ENCODE results near the gene KLK13.

GRCh38 chr19:51055866-51056265, 9.0 kb downstream of the KLK13 start:
- TF ChIP-seq, protein P1, sequence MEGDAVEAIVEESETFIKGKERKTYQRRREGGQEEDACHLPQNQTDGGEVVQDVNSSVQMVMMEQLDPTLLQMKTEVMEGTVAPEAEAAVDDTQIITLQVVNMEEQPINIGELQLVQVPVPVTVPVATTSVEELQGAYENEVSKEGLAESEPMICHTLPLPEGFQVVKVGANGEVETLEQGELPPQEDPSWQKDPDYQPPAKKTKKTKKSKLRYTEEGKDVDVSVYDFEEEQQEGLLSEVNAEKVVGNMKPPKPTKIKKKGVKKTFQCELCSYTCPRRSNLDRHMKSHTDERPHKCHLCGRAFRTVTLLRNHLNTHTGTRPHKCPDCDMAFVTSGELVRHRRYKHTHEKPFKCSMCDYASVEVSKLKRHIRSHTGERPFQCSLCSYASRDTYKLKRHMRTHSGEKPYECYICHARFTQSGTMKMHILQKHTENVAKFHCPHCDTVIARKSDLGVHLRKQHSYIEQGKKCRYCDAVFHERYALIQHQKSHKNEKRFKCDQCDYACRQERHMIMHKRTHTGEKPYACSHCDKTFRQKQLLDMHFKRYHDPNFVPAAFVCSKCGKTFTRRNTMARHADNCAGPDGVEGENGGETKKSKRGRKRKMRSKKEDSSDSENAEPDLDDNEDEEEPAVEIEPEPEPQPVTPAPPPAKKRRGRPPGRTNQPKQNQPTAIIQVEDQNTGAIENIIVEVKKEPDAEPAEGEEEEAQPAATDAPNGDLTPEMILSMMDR (IDR thresholded peaks at IDR 0.05) = no peak
- no peak for TF ChIP-seq POLR2A (IDR thresholded peaks at IDR 0.05)

All from thyroid gland (tissue), 4 donors.